HepG2 (cell line): ENCODE measurements around the gene SIDT1. TPM values are rescaled to one million over a fixed set of nuclear protein-coding genes. Genes with fewer than 3 reads are reported as not detected.

Experiments
- CCAR2 ChIP-seq: fragments of 200-400 bp; formaldehyde crosslinking; optimal IDR thresholded peaks from 2 replicates; pipeline ENCODE3; 2018; ENCODE audit warnings: low read depth, mild to moderate bottlenecking, low read length, moderate library complexity
- MYNN ChIP-seq: sonication (generic); formaldehyde crosslinking; IDR thresholded peaks from 2 replicates; pipeline ENCODE4 v1.4.0; 2020; ENCODE audit warnings: mild to moderate bottlenecking, low read depth, missing genetic modification reagents
- NFAT5 ChIP-seq: sonication (generic); formaldehyde crosslinking; IDR thresholded peaks from 2 replicates; pipeline ENCODE4 v1.4.0; 2020; ENCODE audit warnings: missing genetic modification reagents
- NFKB2 ChIP-seq: sonication (generic); formaldehyde crosslinking; IDR thresholded peaks from 2 replicates; pipeline ENCODE4 v1.4.0; 2020; ENCODE audit warnings: missing genetic modification reagents, borderline replicate concordance
- ZNF205 ChIP-seq: IDR thresholded peaks from 2 replicates; pipeline ENCODE4 v1.6.1; 2018; ENCODE audit warnings: missing biosample characterization, missing genetic modification reagents
- ZSCAN22 ChIP-seq: sonication (generic); formaldehyde crosslinking; IDR thresholded peaks from 2 replicates; pipeline ENCODE4 v1.4.0; 2020; ENCODE audit warnings: mild to moderate bottlenecking, missing genetic modification reagents
- ZZZ3 ChIP-seq: sonication (generic); formaldehyde crosslinking; IDR thresholded peaks from 2 replicates; pipeline ENCODE4 v1.4.0; 2020; ENCODE audit warnings: missing genetic modification reagents, mild to moderate bottlenecking, borderline replicate concordance
- polyA plus RNA-seq, 8 experiments: library from polyadenylated mRNA; depleted of rRNA in 3 of 8; stranded (reverse) in 7 of 8; unstranded in 1 of 8; fragments of >200 nt; fragmentation: Illumina TruSeq in 4 of 8; extraction: Trizol in 4 of 8; gene quantifications; 2 replicates each; pipeline versions ENCODE4 v1.2.1 to v1.2.3, GENCODE V29; 2011 to 2016; ENCODE audit warnings: low read depth in 4 of 8, missing spikeins in 1 of 8, mixed read lengths in 1 of 8; ENCODE audit not compliant: insufficient read depth in 1 of 8
- total RNA-seq, 5 experiments: library from RNA; depleted of rRNA; stranded (reverse); fragments of >200 nt; fragmentation: Illumina TruSeq; extraction: Trizol; gene quantifications; 2 replicates each; pipeline ENCODE4 v1.2.3, GENCODE V29; 2016; ENCODE audit warnings: low read depth in 1 of 5
- TF ChIP-seq, protein P1 (sequence below): IDR thresholded peaks from 2 replicates; pipeline ENCODE4 v1.4.0; 2020; ENCODE audit warnings: mild to moderate bottlenecking, missing genetic modification reagents
- TF ChIP-seq, protein P2 (sequence below): sonication (generic); formaldehyde crosslinking; IDR thresholded peaks from 2 replicates; pipeline ENCODE4; 2020; ENCODE audit warnings: missing genetic modification reagents, mild to moderate bottlenecking, borderline replicate concordance
- TF ChIP-seq, protein P3 (sequence below): sonication (generic); formaldehyde crosslinking; IDR thresholded peaks from 2 replicates; pipeline ENCODE4 v1.9.0; 2021; ENCODE audit warnings: missing genetic modification reagents, mild to moderate bottlenecking, borderline replicate concordance
- TF ChIP-seq, protein P4 (sequence below): sonication (generic); formaldehyde crosslinking; IDR thresholded peaks from 2 replicates; pipeline ENCODE4 v1.5.1; 2020; ENCODE audit warnings: mild to moderate bottlenecking, missing genetic modification reagents, moderate library complexity

Gene SIDT1
- total and polyA plus RNA-seq, 2 of the 13 experiments (the other 11 are each of a cell fraction or from before 2014, with no cell fraction given): 0.07 TPM

GRCh38 chr3:113664523-113665094 is 132.3 kb downstream of the SIDT1 start (continued):
- TF ChIP-seq, protein P1, sequence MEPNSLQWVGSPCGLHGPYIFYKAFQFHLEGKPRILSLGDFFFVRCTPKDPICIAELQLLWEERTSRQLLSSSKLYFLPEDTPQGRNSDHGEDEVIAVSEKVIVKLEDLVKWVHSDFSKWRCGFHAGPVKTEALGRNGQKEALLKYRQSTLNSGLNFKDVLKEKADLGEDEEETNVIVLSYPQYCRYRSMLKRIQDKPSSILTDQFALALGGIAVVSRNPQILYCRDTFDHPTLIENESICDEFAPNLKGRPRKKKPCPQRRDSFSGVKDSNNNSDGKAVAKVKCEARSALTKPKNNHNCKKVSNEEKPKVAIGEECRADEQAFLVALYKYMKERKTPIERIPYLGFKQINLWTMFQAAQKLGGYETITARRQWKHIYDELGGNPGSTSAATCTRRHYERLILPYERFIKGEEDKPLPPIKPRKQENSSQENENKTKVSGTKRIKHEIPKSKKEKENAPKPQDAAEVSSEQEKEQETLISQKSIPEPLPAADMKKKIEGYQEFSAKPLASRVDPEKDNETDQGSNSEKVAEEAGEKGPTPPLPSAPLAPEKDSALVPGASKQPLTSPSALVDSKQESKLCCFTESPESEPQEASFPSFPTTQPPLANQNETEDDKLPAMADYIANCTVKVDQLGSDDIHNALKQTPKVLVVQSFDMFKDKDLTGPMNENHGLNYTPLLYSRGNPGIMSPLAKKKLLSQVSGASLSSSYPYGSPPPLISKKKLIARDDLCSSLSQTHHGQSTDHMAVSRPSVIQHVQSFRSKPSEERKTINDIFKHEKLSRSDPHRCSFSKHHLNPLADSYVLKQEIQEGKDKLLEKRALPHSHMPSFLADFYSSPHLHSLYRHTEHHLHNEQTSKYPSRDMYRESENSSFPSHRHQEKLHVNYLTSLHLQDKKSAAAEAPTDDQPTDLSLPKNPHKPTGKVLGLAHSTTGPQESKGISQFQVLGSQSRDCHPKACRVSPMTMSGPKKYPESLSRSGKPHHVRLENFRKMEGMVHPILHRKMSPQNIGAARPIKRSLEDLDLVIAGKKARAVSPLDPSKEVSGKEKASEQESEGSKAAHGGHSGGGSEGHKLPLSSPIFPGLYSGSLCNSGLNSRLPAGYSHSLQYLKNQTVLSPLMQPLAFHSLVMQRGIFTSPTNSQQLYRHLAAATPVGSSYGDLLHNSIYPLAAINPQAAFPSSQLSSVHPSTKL: 0 out of 2 replicates have a peak, but pooled peaks have one; percentile 15
- TF ChIP-seq ZNF205 (CRISPR knock-in tag): no peak
- no peak for TF ChIP-seq MYNN (CRISPR knock-in tag)
- no peak for TF ChIP-seq CCAR2
- TF ChIP-seq, protein P2, sequence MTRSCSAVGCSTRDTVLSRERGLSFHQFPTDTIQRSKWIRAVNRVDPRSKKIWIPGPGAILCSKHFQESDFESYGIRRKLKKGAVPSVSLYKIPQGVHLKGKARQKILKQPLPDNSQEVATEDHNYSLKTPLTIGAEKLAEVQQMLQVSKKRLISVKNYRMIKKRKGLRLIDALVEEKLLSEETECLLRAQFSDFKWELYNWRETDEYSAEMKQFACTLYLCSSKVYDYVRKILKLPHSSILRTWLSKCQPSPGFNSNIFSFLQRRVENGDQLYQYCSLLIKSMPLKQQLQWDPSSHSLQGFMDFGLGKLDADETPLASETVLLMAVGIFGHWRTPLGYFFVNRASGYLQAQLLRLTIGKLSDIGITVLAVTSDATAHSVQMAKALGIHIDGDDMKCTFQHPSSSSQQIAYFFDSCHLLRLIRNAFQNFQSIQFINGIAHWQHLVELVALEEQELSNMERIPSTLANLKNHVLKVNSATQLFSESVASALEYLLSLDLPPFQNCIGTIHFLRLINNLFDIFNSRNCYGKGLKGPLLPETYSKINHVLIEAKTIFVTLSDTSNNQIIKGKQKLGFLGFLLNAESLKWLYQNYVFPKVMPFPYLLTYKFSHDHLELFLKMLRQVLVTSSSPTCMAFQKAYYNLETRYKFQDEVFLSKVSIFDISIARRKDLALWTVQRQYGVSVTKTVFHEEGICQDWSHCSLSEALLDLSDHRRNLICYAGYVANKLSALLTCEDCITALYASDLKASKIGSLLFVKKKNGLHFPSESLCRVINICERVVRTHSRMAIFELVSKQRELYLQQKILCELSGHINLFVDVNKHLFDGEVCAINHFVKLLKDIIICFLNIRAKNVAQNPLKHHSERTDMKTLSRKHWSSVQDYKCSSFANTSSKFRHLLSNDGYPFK (CRISPR knock-in tag): no peak
- TF ChIP-seq ZSCAN22 (CRISPR knock-in tag): peak; percentile 98
- TF ChIP-seq, protein P3, sequence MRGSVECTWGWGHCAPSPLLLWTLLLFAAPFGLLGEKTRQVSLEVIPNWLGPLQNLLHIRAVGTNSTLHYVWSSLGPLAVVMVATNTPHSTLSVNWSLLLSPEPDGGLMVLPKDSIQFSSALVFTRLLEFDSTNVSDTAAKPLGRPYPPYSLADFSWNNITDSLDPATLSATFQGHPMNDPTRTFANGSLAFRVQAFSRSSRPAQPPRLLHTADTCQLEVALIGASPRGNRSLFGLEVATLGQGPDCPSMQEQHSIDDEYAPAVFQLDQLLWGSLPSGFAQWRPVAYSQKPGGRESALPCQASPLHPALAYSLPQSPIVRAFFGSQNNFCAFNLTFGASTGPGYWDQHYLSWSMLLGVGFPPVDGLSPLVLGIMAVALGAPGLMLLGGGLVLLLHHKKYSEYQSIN: no peak
- TF ChIP-seq, protein P4, sequence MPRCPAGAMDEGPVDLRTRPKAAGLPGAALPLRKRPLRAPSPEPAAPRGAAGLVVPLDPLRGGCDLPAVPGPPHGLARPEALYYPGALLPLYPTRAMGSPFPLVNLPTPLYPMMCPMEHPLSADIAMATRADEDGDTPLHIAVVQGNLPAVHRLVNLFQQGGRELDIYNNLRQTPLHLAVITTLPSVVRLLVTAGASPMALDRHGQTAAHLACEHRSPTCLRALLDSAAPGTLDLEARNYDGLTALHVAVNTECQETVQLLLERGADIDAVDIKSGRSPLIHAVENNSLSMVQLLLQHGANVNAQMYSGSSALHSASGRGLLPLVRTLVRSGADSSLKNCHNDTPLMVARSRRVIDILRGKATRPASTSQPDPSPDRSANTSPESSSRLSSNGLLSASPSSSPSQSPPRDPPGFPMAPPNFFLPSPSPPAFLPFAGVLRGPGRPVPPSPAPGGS (CRISPR knock-in tag): no peak
- no peak for TF ChIP-seq ZZZ3 (CRISPR knock-in tag)
- TF ChIP-seq NFAT5: no peak
- TF ChIP-seq NFKB2 (CRISPR knock-in tag): no peak
